Measurements from ENCODE around the gene PAX5. TPM values are rescaled to one million over a fixed set of nuclear protein-coding genes. Genes with fewer than 3 reads are reported as not detected.
"Not testable (repeated sequence)": the region's sequence is repeated elsewhere in the genome, so short reads cannot be mapped to it uniquely, and the experiment has no call there.

The PAX5 gene
- total RNA-seq, 1 experiment from 2014 or later, result 0.39 TPM

- peaks cover 9 to 24% of the 10 kb centered on the region in 2 experiments for H3K4me1 Mint-ChIP-seq
- Histone ChIP-seq H4K91ac (ENCODE audit: insufficient read length, low read depth, low read length) (no peak overlapping the region), H3K4ac (ENCODE audit: low read depth, low read length) (no peak overlapping the region), H2BK12ac (ENCODE audit: insufficient read length, low read depth, low read length) (no peak overlapping the region), H4K5ac (ENCODE audit: insufficient read length, low read depth, low read length) (no peak overlapping the region), H3T11ph (ENCODE audit: low read length) (no peak overlapping the region), H3K79me1 (ENCODE audit: insufficient read depth, low read depth, low read length, poor library complexity, severe bottlenecking) (no peaks in the 10 kb centered on the region), H2BK120ac (ENCODE audit: low read depth, low read length, poor library complexity, severe bottlenecking) (no peak overlapping the region), H3K4me2 (ENCODE audit: insufficient read depth, insufficient read length, low read length) (no peak overlapping the region), H3K56ac (ENCODE audit: insufficient read length, low read depth, low read length) (no peak overlapping the region), H3K79me2 (ENCODE audit: insufficient read depth, low read length) (no peaks in the 10 kb centered on the region), H4K20me1 (ENCODE audit: control insufficient read depth, insufficient read depth, insufficient read length) (no peaks in the 10 kb centered on the region), H3K23me2 (ENCODE audit: insufficient read length, low read depth, low read length, poor library complexity, severe bottlenecking) (no peaks in the 10 kb centered on the region), H2BK5ac (ENCODE audit: insufficient read length, low read length) (no peak overlapping the region), H3K27ac (ENCODE audit: insufficient read length, low read depth, low read length) (no peak overlapping the region), H4K8ac (replicated peaks; ENCODE audit: insufficient read length, low read depth, low read length) (no peak overlapping the region), H2BK15ac (ENCODE audit: low read depth, low read length) (no peak overlapping the region), H3K9ac (ENCODE audit: extremely low read depth, insufficient read length, low read length) (no peak overlapping the region), H3K14ac (ENCODE audit: insufficient read depth, low read length) (no peak overlapping the region), H3K4me1 (ENCODE audit: insufficient read depth, low read length) (no peaks in the 10 kb centered on the region), H3K27me3 (ENCODE audit: insufficient read depth, low read length) (peaks cover 2% of the 10 kb centered on the region; the same call in 1 of the 2 replicates), H2AK5ac (ENCODE audit: insufficient read length, low read length) (no peak overlapping the region), H3K23ac (ENCODE audit: insufficient read length, low read depth, low read length) (no peak overlapping the region), H3K9me3 (ENCODE audit: control insufficient read depth, low read depth, low read length) (peaks cover 5% of the 10 kb centered on the region), H3K18ac (ENCODE audit: insufficient read length, low read depth, low read length) (no peak overlapping the region), H2BK20ac (ENCODE audit: low read depth, low read length, poor library complexity, severe bottlenecking) (no peak overlapping the region), H2AFZ (ENCODE audit: low read length) (no peak overlapping the region)
- no peak for TF ChIP-seq CTCF (conservative IDR thresholded peaks at IDR 0.05)
- peaks cover 7 to 9% of the 10 kb centered on the region in 2 experiments for H3K9me3 Mint-ChIP-seq
- H3K36me3 Mint-ChIP-seq (ENCODE audit: insufficient read depth in 1 of 3, low read depth in 3 of 3), result peaks cover 0 to 7% (median 3%) of the 10 kb centered on the region in 3 experiments; a peak in 4 of 7 replicates
- H3K27me3 Mint-ChIP-seq (ENCODE audit: low read depth), result peaks cover 42% of the 10 kb centered on the region
- no CpG with 5 or more reads among the region's 7 CpGs for WGBS (ENCODE audit: extremely low coverage, insufficient read length, low lambda C conversion rate)
- no peak overlapping the region for H3K27ac Mint-ChIP-seq
- no peak overlapping the region for H3K4me3 Mint-ChIP-seq
- no peak for DNase-seq
Measured at GRCh38 chr9:36870960-36871359, 163.1 kb downstream of the PAX5 start.

- H3K79me2 ChIP-seq (ENCODE audit: insufficient read depth, low read length); H3K79me1 ChIP-seq (ENCODE audit: insufficient read depth, low read depth, low read length, poor library complexity, severe bottlenecking); H3K27ac ChIP-seq (ENCODE audit: insufficient read length, low read depth, low read length); H2BK120ac ChIP-seq (ENCODE audit: low read depth, low read length, poor library complexity, severe bottlenecking); H3K18ac ChIP-seq (ENCODE audit: insufficient read length, low read depth, low read length); H3K4me2 ChIP-seq (ENCODE audit: insufficient read depth, insufficient read length, low read length); H3K9ac ChIP-seq (ENCODE audit: extremely low read depth, insufficient read length, low read length); H3K36me3 Mint-ChIP-seq (ENCODE audit: insufficient read depth in 1 of 3, low read depth in 3 of 3); H4K8ac ChIP-seq (replicated peaks; ENCODE audit: insufficient read length, low read depth, low read length); H2AK5ac ChIP-seq (ENCODE audit: insufficient read length, low read length); H3K9me3 Mint-ChIP-seq; H3K56ac ChIP-seq (ENCODE audit: insufficient read length, low read depth, low read length); H3K4ac ChIP-seq (ENCODE audit: low read depth, low read length); H3K27ac Mint-ChIP-seq; H4K91ac ChIP-seq (ENCODE audit: insufficient read length, low read depth, low read length); H2BK15ac ChIP-seq (ENCODE audit: low read depth, low read length); H3K14ac ChIP-seq (ENCODE audit: insufficient read depth, low read length); H3T11ph ChIP-seq (ENCODE audit: low read length); DNase-seq; H3K9me3 ChIP-seq (ENCODE audit: control insufficient read depth, low read depth, low read length); H3K27me3 ChIP-seq (ENCODE audit: insufficient read depth, low read length); H2BK12ac ChIP-seq (ENCODE audit: insufficient read length, low read depth, low read length); H2BK20ac ChIP-seq (ENCODE audit: low read depth, low read length, poor library complexity, severe bottlenecking); H3K23me2 ChIP-seq (ENCODE audit: insufficient read length, low read depth, low read length, poor library complexity, severe bottlenecking); H4K5ac ChIP-seq (ENCODE audit: insufficient read length, low read depth, low read length); H2AFZ ChIP-seq (ENCODE audit: low read length); H3K23ac ChIP-seq (ENCODE audit: insufficient read length, low read depth, low read length); H3K4me1 ChIP-seq (ENCODE audit: insufficient read depth, low read length); H4K20me1 ChIP-seq (ENCODE audit: control insufficient read depth, insufficient read depth, insufficient read length); H3K4me3 Mint-ChIP-seq; H2BK5ac ChIP-seq (ENCODE audit: insufficient read length, low read length): not testable (repeated sequence)
- Mint-ChIP-seq H3K27me3 (ENCODE audit: low read depth) (peaks cover 52% of the 10 kb centered on the region), H3K4me1 (peaks cover 15 to 34% of the 10 kb centered on the region in 2 experiments)
- WGBS (ENCODE audit: extremely low coverage, insufficient read length, low lambda C conversion rate), result 100% methylated on average over 1 of the region's 1 CpG
Measured at GRCh38 chr9:36869605-36870004, 164.5 kb downstream of the PAX5 start.
